OCI-LY3 (cell line): Measurements from ENCODE around the gene SP100.

Source experiments
- H2AFZ ChIP-seq: fragments of 200-600, 300-600 bp; shearing (Covaris generic); 2 replicates; pipeline ENCODE4 v1.6.0; 2014; ENCODE audit warnings: antibody characterized with exemption, low read depth, low read length
- H3K27ac ChIP-seq: fragments of 200-600, 300-600 bp; sonication (generic); 2 replicates; pipeline ENCODE4 v1.5.1; 2014; ENCODE audit warnings: mild to moderate bottlenecking, low read length, moderate library complexity, mixed read lengths
- H3K27me3 ChIP-seq: fragments of 200-600, 300-600 bp; sonication (generic); 2 replicates; pipeline ENCODE4 v1.6.1; 2014; ENCODE audit warnings: low read depth, low read length, mixed read lengths
- H3K36me3 ChIP-seq: fragments of 200-600, 300-600 bp; sonication (generic); replicated peaks from 2 replicates; pipeline ENCODE3; 2014; ENCODE audit warnings: low read depth, low read length, mixed read lengths
- H3K4me1 ChIP-seq: fragments of 300-600, 200-600 bp; sonication (generic); 2 replicates; pipeline ENCODE4 v1.6.1; 2014; ENCODE audit warnings: low read length, mixed read lengths
- H3K4me2 ChIP-seq: fragments of 200-600, 300-600 bp; sonication (generic); 2 replicates; pipeline ENCODE4 v1.6.1; 2014; ENCODE audit warnings: low read length, mixed read lengths
- H3K4me3 ChIP-seq: fragments of 300-600, 200-600 bp; sonication (generic); 2 replicates; pipeline ENCODE4 v1.5.1; 2014; ENCODE audit warnings: antibody characterized with exemption, mild to moderate bottlenecking, low read length, moderate library complexity
- H3K79me2 ChIP-seq: fragments of 300-600, 200-600 bp; shearing (Covaris generic); 2 replicates; pipeline ENCODE4 v1.6.1; 2014; ENCODE audit warnings: mild to moderate bottlenecking, low read length, mixed read lengths
- H3K9ac ChIP-seq: fragments of 300-600, 200-600 bp; shearing (Covaris generic); 2 replicates; pipeline ENCODE4 v1.6.0; 2014; ENCODE audit warnings: mild to moderate bottlenecking, low read length, moderate library complexity
- H3K9me3 ChIP-seq: fragments of 200-600, 300-600 bp; shearing (Covaris generic); 2 replicates; pipeline ENCODE4 v1.6.1; 2014; ENCODE audit warnings: low read length, mixed read lengths; ENCODE audit not compliant: insufficient read depth
- H4K20me1 ChIP-seq: fragments of 200-600, 300-600 bp; sonication (generic); 2 replicates; pipeline ENCODE4 v1.6.1; 2016; ENCODE audit warnings: low read length, mixed read lengths; ENCODE audit not compliant: insufficient read depth
- EZH2phosphoT487 ChIP-seq: fragments of 200-600 bp; shearing (Covaris generic); IDR thresholded peaks from 2 replicates; pipeline ENCODE4 v1.6.1; 2018; ENCODE audit warnings: antibody characterized with exemption, mixed run types, low read depth
- TF ChIP-seq, protein P1 (sequence below): fragments of 200-600, 300-600 bp; sonication (generic); IDR thresholded peaks from 2 replicates; pipeline ENCODE4 v1.5.1; 2014; ENCODE audit warnings: antibody characterized with exemption, low read length, low read depth

SP100 gene

DNA sequence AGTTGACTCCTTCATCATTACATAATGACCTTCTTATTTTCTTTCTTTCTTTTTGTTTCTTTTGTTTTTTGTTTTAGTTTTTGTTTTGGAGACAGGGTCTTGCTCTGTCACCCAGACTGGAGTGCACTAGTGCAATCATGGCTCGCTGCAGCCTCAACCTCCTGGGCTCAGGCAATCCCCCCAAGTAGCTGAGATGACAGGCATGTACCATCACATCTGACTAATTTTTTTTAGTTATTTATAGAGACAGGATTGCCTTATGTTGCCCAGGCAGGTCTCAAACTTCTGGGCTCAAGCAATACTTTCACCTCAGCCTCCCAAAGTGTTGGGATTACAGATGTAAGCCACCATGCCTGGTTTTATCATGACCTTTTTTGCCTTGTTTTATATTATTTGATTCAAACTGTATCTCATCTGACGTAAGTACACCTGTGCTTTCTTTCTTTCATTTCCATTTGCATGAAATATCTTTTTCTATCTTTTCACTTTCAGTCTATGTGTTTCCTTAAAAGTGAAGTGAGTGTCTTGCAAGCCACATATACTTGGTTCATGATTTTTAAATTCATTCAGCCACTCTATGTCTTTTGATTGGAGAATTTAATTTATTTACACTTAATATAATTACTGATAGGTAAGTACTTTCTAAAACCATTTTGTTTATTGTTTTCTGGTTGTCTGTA, 39.1 kb downstream of the SP100 start:
- peaks cover 92% of the 10 kb centered on the region for H3K36me3 ChIP-seq
- H3K27me3 ChIP-seq = no peaks in the 10 kb centered on the region
- H3K27ac ChIP-seq = no peak overlapping the region
- H3K4me3 ChIP-seq = no peak overlapping the region
- H3K79me2 ChIP-seq = peaks cover 2% of the 10 kb centered on the region; the same call in 1 of the 2 replicates
- peaks cover 17% of the 10 kb centered on the region for H3K4me1 ChIP-seq
- TF ChIP-seq, protein P1, sequence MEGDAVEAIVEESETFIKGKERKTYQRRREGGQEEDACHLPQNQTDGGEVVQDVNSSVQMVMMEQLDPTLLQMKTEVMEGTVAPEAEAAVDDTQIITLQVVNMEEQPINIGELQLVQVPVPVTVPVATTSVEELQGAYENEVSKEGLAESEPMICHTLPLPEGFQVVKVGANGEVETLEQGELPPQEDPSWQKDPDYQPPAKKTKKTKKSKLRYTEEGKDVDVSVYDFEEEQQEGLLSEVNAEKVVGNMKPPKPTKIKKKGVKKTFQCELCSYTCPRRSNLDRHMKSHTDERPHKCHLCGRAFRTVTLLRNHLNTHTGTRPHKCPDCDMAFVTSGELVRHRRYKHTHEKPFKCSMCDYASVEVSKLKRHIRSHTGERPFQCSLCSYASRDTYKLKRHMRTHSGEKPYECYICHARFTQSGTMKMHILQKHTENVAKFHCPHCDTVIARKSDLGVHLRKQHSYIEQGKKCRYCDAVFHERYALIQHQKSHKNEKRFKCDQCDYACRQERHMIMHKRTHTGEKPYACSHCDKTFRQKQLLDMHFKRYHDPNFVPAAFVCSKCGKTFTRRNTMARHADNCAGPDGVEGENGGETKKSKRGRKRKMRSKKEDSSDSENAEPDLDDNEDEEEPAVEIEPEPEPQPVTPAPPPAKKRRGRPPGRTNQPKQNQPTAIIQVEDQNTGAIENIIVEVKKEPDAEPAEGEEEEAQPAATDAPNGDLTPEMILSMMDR = no peak
- no peak for TF ChIP-seq EZH2phosphoT487
- H4K20me1 ChIP-seq = no peaks in the 10 kb centered on the region
- no peak overlapping the region for H3K9ac ChIP-seq
- no peak overlapping the region for H3K4me2 ChIP-seq
- no peak overlapping the region for H2AFZ ChIP-seq
- H3K9me3 ChIP-seq = peaks cover 9% of the 10 kb centered on the region; the same call in 1 of the 2 replicates

DNA sequence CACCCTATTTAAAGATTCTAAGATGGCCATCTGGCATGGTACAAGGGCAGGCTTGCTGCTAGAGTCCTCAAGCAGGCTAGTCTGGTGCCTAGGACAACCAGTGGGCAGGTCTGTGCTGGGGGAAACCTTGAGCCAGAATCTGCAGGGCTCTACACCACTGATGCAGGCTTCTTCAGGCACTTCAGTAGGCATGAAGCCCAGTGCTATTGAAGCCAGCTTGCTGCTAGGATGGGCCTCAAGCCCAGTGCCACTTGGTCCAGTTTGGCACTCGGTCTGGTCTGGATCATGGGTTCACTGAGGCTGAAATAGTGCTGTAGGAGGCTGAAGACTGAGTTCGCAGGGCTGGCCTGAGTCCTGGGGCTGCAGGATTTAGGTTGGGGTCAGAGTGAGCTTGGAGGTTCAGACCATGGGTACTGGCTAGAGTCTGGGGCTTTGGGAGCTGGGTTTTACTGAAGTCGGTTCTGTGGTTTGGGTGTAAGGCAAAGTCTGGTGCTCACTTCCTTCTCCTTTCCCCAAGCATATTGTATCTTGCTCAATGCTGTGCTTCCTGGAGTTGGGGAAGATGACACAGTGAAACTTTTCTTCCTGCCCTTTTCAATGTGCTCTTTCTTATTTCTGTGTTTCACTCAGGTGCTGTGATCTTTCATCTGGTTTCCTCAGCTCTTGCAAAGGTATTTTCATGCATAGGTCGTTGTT, 41.2 kb downstream of the SP100 start:
- peaks cover 2% of the 10 kb centered on the region; the same call in 1 of the 2 replicates for H3K79me2 ChIP-seq
- no peak for TF ChIP-seq EZH2phosphoT487
- TF ChIP-seq, protein P1 = no peak
- H3K4me3 ChIP-seq = no peak overlapping the region
- no peak overlapping the region; the same call in 1 of the 2 replicates for H3K9ac ChIP-seq
- H3K4me1 ChIP-seq = peaks cover 16% of the 10 kb centered on the region
- peak overlapping the region; percentile 41 for H3K4me2 ChIP-seq
- H3K27me3 ChIP-seq = no peaks in the 10 kb centered on the region
- H3K9me3 ChIP-seq = peaks cover 9% of the 10 kb centered on the region; the same call in 1 of the 2 replicates
- no peaks in the 10 kb centered on the region for H4K20me1 ChIP-seq
- H3K27ac ChIP-seq = peak overlapping the region; percentile 50
- H3K36me3 ChIP-seq = peaks cover 82% of the 10 kb centered on the region
- H2AFZ ChIP-seq = no peak overlapping the region

DNA sequence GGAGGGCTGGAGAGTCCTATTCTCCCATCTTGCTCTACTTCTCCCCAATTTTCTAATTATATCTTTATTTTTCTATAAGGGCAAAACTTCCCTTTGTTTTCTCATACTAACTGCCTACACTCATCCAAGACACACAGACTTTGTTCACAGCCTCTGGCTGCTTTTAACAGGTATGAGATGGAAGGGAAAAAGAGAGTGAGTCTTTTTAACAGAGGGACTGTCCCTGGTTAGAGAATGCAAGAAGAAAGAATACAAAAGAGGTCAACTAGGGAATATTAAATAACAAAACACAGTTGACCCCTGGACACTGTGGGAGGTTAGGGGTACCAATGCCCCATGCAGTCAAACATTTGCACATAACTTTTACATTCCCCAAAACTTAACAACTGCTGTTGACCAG, 41.8 kb downstream of the SP100 start:
- Histone ChIP-seq H3K27ac (peak overlapping the region; percentile 50), H3K27me3 (no peaks in the 10 kb centered on the region), H2AFZ (no peak overlapping the region), H3K9ac (no peak overlapping the region), H3K4me1 (peaks cover 16% of the 10 kb centered on the region), H3K79me2 (peaks cover 2% of the 10 kb centered on the region; the same call in 1 of the 2 replicates), H3K4me3 (no peak overlapping the region), H3K4me2 (peak overlapping the region; percentile 41; the same call in 1 of the 2 replicates), H4K20me1 (no peaks in the 10 kb centered on the region), H3K36me3 (peaks cover 81% of the 10 kb centered on the region), H3K9me3 (peaks cover 9% of the 10 kb centered on the region; the same call in 1 of the 2 replicates)
- TF ChIP-seq EZH2phosphoT487 = no peak
- TF ChIP-seq, protein P1 = no peak

DNA sequence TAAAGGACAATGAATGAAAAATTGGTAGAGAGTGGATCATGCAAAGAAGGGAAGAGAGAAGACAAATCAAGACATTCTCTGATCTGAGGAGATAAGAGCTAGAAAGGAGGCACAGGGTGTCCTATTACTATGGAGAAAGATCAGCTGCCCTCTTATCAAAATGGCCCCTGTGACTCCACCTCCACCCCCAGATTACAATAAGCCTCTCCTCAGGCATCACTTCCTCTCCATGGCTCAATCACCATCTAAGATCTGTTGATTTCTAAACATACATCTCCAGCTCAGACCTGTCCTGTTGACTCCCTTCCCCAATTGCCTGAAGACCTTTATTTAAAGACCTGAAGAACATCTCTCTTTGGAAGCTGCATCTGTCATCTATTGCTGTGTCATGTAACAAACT, 43.2 kb downstream of the SP100 start:
- no peak overlapping the region for H2AFZ ChIP-seq
- no peaks in the 10 kb centered on the region for H3K27me3 ChIP-seq
- H3K79me2 ChIP-seq = peaks cover 2% of the 10 kb centered on the region; the same call in 1 of the 2 replicates
- H3K4me2 ChIP-seq = no peak overlapping the region
- peaks cover 6% of the 10 kb centered on the region; the same call in 1 of the 2 replicates for H3K9me3 ChIP-seq
- no peaks in the 10 kb centered on the region for H4K20me1 ChIP-seq
- H3K9ac ChIP-seq = no peak overlapping the region
- H3K27ac ChIP-seq = no peak overlapping the region
- no peak overlapping the region for H3K4me3 ChIP-seq
- TF ChIP-seq, protein P1 = no peak
- TF ChIP-seq EZH2phosphoT487 = no peak
- peaks cover 16% of the 10 kb centered on the region for H3K4me1 ChIP-seq
- peaks cover 82% of the 10 kb centered on the region for H3K36me3 ChIP-seq
